ENCODE data around the gene EMP2.

The EMP2 gene

GRCh38 chr16:10589109-10589508, 8.7 kb upstream of the EMP2 start:
- no peaks in the 10 kb centered on the region for H3K79me2 ChIP-seq (ENCODE audit: insufficient read depth, low read length)
- no peaks in the 10 kb centered on the region for H3K9me2 ChIP-seq (replicated peaks; ENCODE audit: insufficient read depth, low read length)
- H4K20me1 ChIP-seq (ENCODE audit: low read depth, low read length) = no peaks in the 10 kb centered on the region
- no peak overlapping the region for H3K27ac ChIP-seq (ENCODE audit: low read depth, low read length)
- no peak overlapping the region for H3K9ac ChIP-seq (ENCODE audit: low read length)
- no peaks in the 10 kb centered on the region for H3K27me3 ChIP-seq (ENCODE audit: low read length)
- H2AFZ ChIP-seq (ENCODE audit: low read depth, low read length, severe bottlenecking) = no peak overlapping the region
- H3F3A ChIP-seq (ENCODE audit: insufficient read depth) = no peaks in the 10 kb centered on the region
- H3K36me3 ChIP-seq (ENCODE audit: low read length) = no peaks in the 10 kb centered on the region
- no peak overlapping the region for H3K4me3 ChIP-seq (ENCODE audit: insufficient read depth, low read length, poor library complexity, severe bottlenecking)
- no peaks in the 10 kb centered on the region for H3K9me3 ChIP-seq (ENCODE audit: insufficient read depth, low read length)
- no peak overlapping the region for H3K4me2 ChIP-seq (ENCODE audit: low read depth, low read length, poor library complexity, severe bottlenecking)
- TF ChIP-seq CTCF (IDR thresholded peaks at IDR 0.05; ENCODE audit: insufficient read depth, low read length, poor library complexity, severe bottlenecking) = no peak
- TF ChIP-seq EZH2phosphoT487 (conservative IDR thresholded peaks at IDR 0.05; ENCODE audit: low read length) = no peak

- no peaks in the 10 kb centered on the region for H3K27me3 ChIP-seq (ENCODE audit: low read length)
- no peaks in the 10 kb centered on the region for H3K9me3 ChIP-seq (ENCODE audit: insufficient read depth, low read length)
- H3F3A ChIP-seq (ENCODE audit: insufficient read depth) = no peaks in the 10 kb centered on the region
- H3K4me3 ChIP-seq (ENCODE audit: insufficient read depth, low read length, poor library complexity, severe bottlenecking) = no peak overlapping the region
- H3K4me2 ChIP-seq (ENCODE audit: low read depth, low read length, poor library complexity, severe bottlenecking) = no peak overlapping the region
- H3K27ac ChIP-seq (ENCODE audit: low read depth, low read length) = no peak overlapping the region
- no peaks in the 10 kb centered on the region for H3K9me2 ChIP-seq (replicated peaks; ENCODE audit: insufficient read depth, low read length)
- H3K79me2 ChIP-seq (ENCODE audit: insufficient read depth, low read length) = no peaks in the 10 kb centered on the region
- no peak overlapping the region for H3K9ac ChIP-seq (ENCODE audit: low read length)
- H2AFZ ChIP-seq (ENCODE audit: low read depth, low read length, severe bottlenecking) = no peak overlapping the region
- TF ChIP-seq EZH2phosphoT487 (conservative IDR thresholded peaks at IDR 0.05; ENCODE audit: low read length) (no peak), CTCF (IDR thresholded peaks at IDR 0.05; ENCODE audit: insufficient read depth, low read length, poor library complexity, severe bottlenecking) (no peak)
- no peaks in the 10 kb centered on the region for H4K20me1 ChIP-seq (ENCODE audit: low read depth, low read length)
- no peaks in the 10 kb centered on the region for H3K36me3 ChIP-seq (ENCODE audit: low read length)
These were observed 7.2 kb upstream of the EMP2 start for GRCh38 chr16:10587622-10588021.

GRCh38 chr16:10584981-10585438, 4.6 kb upstream of the EMP2 start:
- no peaks in the 10 kb centered on the region for H3K9me3 ChIP-seq (ENCODE audit: insufficient read depth, low read length)
- no peaks in the 10 kb centered on the region for H3K36me3 ChIP-seq (ENCODE audit: low read length)
- no peak overlapping the region for H2AFZ ChIP-seq (ENCODE audit: low read depth, low read length, severe bottlenecking)
- no peak overlapping the region for H3K27ac ChIP-seq (ENCODE audit: low read depth, low read length)
- H3K4me3 ChIP-seq (ENCODE audit: insufficient read depth, low read length, poor library complexity, severe bottlenecking) = no peak overlapping the region
- H3K79me2 ChIP-seq (ENCODE audit: insufficient read depth, low read length) = no peaks in the 10 kb centered on the region
- no peak overlapping the region for H3K9ac ChIP-seq (ENCODE audit: low read length)
- no peaks in the 10 kb centered on the region for H3K27me3 ChIP-seq (ENCODE audit: low read length)
- H3F3A ChIP-seq (ENCODE audit: insufficient read depth) = no peaks in the 10 kb centered on the region
- no peaks in the 10 kb centered on the region for H4K20me1 ChIP-seq (ENCODE audit: low read depth, low read length)
- TF ChIP-seq EZH2phosphoT487 (conservative IDR thresholded peaks at IDR 0.05; ENCODE audit: low read length) (no peak), CTCF (IDR thresholded peaks at IDR 0.05; ENCODE audit: insufficient read depth, low read length, poor library complexity, severe bottlenecking) (no peak)
- H3K4me2 ChIP-seq (ENCODE audit: low read depth, low read length, poor library complexity, severe bottlenecking) = no peak overlapping the region
- no peaks in the 10 kb centered on the region for H3K9me2 ChIP-seq (replicated peaks; ENCODE audit: insufficient read depth, low read length)

Measured in SU-DHL-6 (cell line).